ENCODE results near the gene STT3B. TPM values are rescaled to one million over a fixed set of nuclear protein-coding genes. Genes with fewer than 3 reads are reported as not detected.

STT3B gene
- total and polyA plus RNA-seq, 2 of the 13 experiments (the other 11 are each of a cell fraction or from before 2014, with no cell fraction given), result 85.0 to 205 TPM

DNA sequence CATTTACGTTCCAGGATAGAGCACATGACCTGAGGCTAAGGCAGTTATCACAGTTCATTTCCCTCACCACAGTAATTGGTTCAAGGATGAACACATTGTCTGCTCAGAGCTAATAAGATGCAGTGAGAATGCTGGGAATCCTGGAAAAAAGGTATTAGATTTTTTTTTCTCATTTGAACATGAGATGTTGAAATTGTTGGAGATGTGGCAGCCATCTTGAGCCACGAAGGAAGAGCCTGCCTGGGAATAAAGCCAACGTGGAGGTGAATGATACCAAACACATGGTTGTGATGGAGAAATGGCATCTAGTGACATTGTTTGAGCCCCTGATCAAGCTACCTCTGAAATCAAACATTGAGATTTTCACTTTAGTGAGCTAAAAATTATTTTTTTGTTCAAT lies 16.0 kb upstream of the STT3B start:
- WGBS (ENCODE audit: low lambda C conversion rate), result 10% methylated on average over 3 of the region's 3 CpGs
- no TSS peak for BruUV-seq (replicated peaks)

More for the DNA sequence above, 16.0 kb upstream of the STT3B start:
- Histone ChIP-seq H3K79me2 (ENCODE audit: insufficient read depth, low read length) (no peaks in the 10 kb centered on the region), H3K9ac (ENCODE audit: insufficient read depth, low read depth, low read length) (no peak overlapping the region), H4K20me1 (ENCODE audit: insufficient read depth, low read length) (no peaks in the 10 kb centered on the region; the same call in 1 of the 2 replicates), H3K36me3 (replicated peaks in 1 of 2; ENCODE audit: control insufficient read depth in 1 of 2, insufficient read depth in 2 of 2, low read length in 2 of 2) (no peaks in the 10 kb centered on the region), H3K9me3 (ENCODE audit: low read length) (no peaks in the 10 kb centered on the region), H2AFZ (ENCODE audit: low read length) (no peak overlapping the region), H3K4me2 (ENCODE audit: low read depth, low read length) (no peak overlapping the region), H3K27ac (ENCODE audit: extremely low read length, insufficient read depth, low read length) (no peak overlapping the region), H3K4me1 (ENCODE audit: insufficient read depth, low read length) (no peaks in the 10 kb centered on the region), H3K4me3 (replicated peaks in 1 of 3; ENCODE audit: insufficient read depth in 1 of 3, low read depth in 2 of 3, low read length in 3 of 3) (no peak overlapping the region), H3K27me3 (ENCODE audit: control insufficient read depth in 1 of 2, insufficient read depth in 2 of 2, low read length in 2 of 2) (peaks cover 0 to 3% of the 10 kb centered on the region in 2 experiments; a peak in 1 of 5 replicates)
- POLR2A ChIA-PET, result interaction anchor here (1.1 kb wide), 1 partner anchor 16 kb away, joined by 3 read pairs; the partner anchor contains the start of gene STT3B
- intact Hi-C loops (cut with micrococcal nuclease; ENCODE audit: unreplicated experiment) (no loop called here), in situ Hi-C loops (cut with HindIII; ENCODE audit: extremely low pct_ligation_motif_present, low pct_unique_long_range_greater_than_20kb) (no loop called here)
- TF ChIP-seq ZMYM2 (CRISPR knock-in tag; IDR thresholded peaks at IDR 0.05) (no peak), GLI4 (CRISPR knock-in tag; IDR thresholded peaks at IDR 0.05; ENCODE audit: borderline replicate concordance) (no peak), ZSCAN21 (CRISPR knock-in tag; IDR thresholded peaks at IDR 0.05; ENCODE audit: borderline replicate concordance) (no peak), CREB1 (IDR thresholded peaks at IDR 0.05) (no peak), CREB1 (CRISPR knock-in tag; IDR thresholded peaks at IDR 0.05) (no peak), AGO1 (IDR thresholded peaks at IDR 0.05; ENCODE audit: low read depth, low read length, poor library complexity, severe bottlenecking) (no peak), ZFP1 (CRISPR knock-in tag; IDR thresholded peaks at IDR 0.05) (no peak), ZNF777 (CRISPR knock-in tag; IDR thresholded peaks at IDR 0.05) (no peak), TBL1XR1 (IDR thresholded peaks at IDR 0.05; ENCODE audit: borderline replicate concordance, low read length, partially characterized antibody) (no peak), GZF1 (CRISPR knock-in tag; IDR thresholded peaks at IDR 0.05) (no peak)
- TF ChIP-seq, protein P1, sequence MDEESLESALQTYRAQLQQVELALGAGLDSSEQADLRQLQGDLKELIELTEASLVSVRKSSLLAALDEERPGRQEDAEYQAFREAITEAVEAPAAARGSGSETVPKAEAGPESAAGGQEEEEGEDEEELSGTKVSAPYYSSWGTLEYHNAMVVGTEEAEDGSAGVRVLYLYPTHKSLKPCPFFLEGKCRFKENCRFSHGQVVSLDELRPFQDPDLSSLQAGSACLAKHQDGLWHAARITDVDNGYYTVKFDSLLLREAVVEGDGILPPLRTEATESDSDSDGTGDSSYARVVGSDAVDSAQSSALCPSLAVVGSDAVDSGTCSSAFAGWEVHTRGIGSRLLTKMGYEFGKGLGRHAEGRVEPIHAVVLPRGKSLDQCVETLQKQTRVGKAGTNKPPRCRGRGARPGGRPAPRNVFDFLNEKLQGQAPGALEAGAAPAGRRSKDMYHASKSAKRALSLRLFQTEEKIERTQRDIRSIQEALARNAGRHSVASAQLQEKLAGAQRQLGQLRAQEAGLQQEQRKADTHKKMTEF (CRISPR knock-in tag; IDR thresholded peaks at IDR 0.05), result no peak
- TF ChIP-seq, protein P2, sequence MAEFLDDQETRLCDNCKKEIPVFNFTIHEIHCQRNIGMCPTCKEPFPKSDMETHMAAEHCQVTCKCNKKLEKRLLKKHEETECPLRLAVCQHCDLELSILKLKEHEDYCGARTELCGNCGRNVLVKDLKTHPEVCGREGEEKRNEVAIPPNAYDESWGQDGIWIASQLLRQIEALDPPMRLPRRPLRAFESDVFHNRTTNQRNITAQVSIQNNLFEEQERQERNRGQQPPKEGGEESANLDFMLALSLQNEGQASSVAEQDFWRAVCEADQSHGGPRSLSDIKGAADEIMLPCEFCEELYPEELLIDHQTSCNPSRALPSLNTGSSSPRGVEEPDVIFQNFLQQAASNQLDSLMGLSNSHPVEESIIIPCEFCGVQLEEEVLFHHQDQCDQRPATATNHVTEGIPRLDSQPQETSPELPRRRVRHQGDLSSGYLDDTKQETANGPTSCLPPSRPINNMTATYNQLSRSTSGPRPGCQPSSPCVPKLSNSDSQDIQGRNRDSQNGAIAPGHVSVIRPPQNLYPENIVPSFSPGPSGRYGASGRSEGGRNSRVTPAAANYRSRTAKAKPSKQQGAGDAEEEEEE (CRISPR knock-in tag; IDR thresholded peaks at IDR 0.05; ENCODE audit: borderline replicate concordance), result no peak
- CTCF ChIA-PET (ENCODE audit: low intra/inter-chr PET ratio, low total read pairs), result no interaction called here
- FAIRE-seq (no peak), ATAC-seq (no peak), DNase-seq (ENCODE audit: low spot score) (no peak)
